ENCODE measurements around the gene REXO1. TPM values are rescaled to one million over a fixed set of nuclear protein-coding genes. Genes with fewer than 3 reads are reported as not detected.
A peak's percentile ranks its signal among the peaks of the same experiment; 100 is the strongest.

The REXO1 gene
- total RNA-seq, 1 donor from 2014 or later, result 39.3 TPM

- H3K27me3 Mint-ChIP-seq (ENCODE audit: unreplicated experiment), result no peaks in the 10 kb centered on the region
- H3K36me3 Mint-ChIP-seq (ENCODE audit: unreplicated experiment), result no peaks in the 10 kb centered on the region
- no peak for TF ChIP-seq CTCF (IDR thresholded peaks at IDR 0.05)
- H3K4me3 Mint-ChIP-seq (ENCODE audit: unreplicated experiment), result no peak overlapping the region
- H3K4me1 Mint-ChIP-seq (ENCODE audit: unreplicated experiment), result peaks cover 56% of the 10 kb centered on the region
- no peaks in the 10 kb centered on the region for H3K9me3 Mint-ChIP-seq (ENCODE audit: unreplicated experiment)
- peak overlapping the region; percentile 86 for H3K27ac Mint-ChIP-seq (ENCODE audit: unreplicated experiment)
- peak; percentile 91 for DNase-seq (ENCODE audit: extremely low spot score, unreplicated experiment)
Measured at GRCh38 chr19:1860042-1860775, 11.9 kb upstream of the REXO1 start.

GRCh38 chr19:1859331-1859781 is 11.1 kb upstream of the REXO1 start:
- Mint-ChIP-seq H3K27ac (ENCODE audit: unreplicated experiment) (peak overlapping the region; percentile 86), H3K36me3 (ENCODE audit: unreplicated experiment) (no peaks in the 10 kb centered on the region)

GRCh38 chr19:1858412-1859081 is 10.3 kb upstream of the REXO1 start:
- Mint-ChIP-seq H3K27ac (ENCODE audit: unreplicated experiment) (peak overlapping the region; percentile 62), H3K4me3 (ENCODE audit: unreplicated experiment) (no peak overlapping the region), H3K36me3 (ENCODE audit: unreplicated experiment) (no peaks in the 10 kb centered on the region), H3K9me3 (ENCODE audit: unreplicated experiment) (no peaks in the 10 kb centered on the region), H3K4me1 (ENCODE audit: unreplicated experiment) (peaks cover 66% of the 10 kb centered on the region), H3K27me3 (ENCODE audit: unreplicated experiment) (no peaks in the 10 kb centered on the region)
- no peak for DNase-seq (ENCODE audit: extremely low spot score, unreplicated experiment)
- no peak for TF ChIP-seq CTCF (IDR thresholded peaks at IDR 0.05)

More at GRCh38 chr19:1859331-1859781, 11.1 kb upstream of the REXO1 start:
- no peak for DNase-seq (ENCODE audit: extremely low spot score, unreplicated experiment)
- Mint-ChIP-seq H3K4me1 (ENCODE audit: unreplicated experiment) (peaks cover 64% of the 10 kb centered on the region), H3K27me3 (ENCODE audit: unreplicated experiment) (no peaks in the 10 kb centered on the region), H3K4me3 (ENCODE audit: unreplicated experiment) (no peak overlapping the region), H3K9me3 (ENCODE audit: unreplicated experiment) (no peaks in the 10 kb centered on the region)
- no peak for TF ChIP-seq CTCF (IDR thresholded peaks at IDR 0.05)

- no peak for TF ChIP-seq CTCF (IDR thresholded peaks at IDR 0.05)
- Mint-ChIP-seq H3K9me3 (ENCODE audit: unreplicated experiment) (no peaks in the 10 kb centered on the region), H3K4me1 (ENCODE audit: unreplicated experiment) (peaks cover 72% of the 10 kb centered on the region), H3K4me3 (ENCODE audit: unreplicated experiment) (no peak overlapping the region), H3K27ac (ENCODE audit: unreplicated experiment) (peak overlapping the region; percentile 81), H3K27me3 (ENCODE audit: unreplicated experiment) (no peaks in the 10 kb centered on the region), H3K36me3 (ENCODE audit: unreplicated experiment) (no peaks in the 10 kb centered on the region)
- no peak for DNase-seq (ENCODE audit: extremely low spot score, unreplicated experiment)
Measured at GRCh38 chr19:1857648-1858326, 9.5 kb upstream of the REXO1 start.
